HT1080 (cell line): ENCODE measurements around the gene TMSB10. TPM values are rescaled to one million over a fixed set of nuclear protein-coding genes. Genes with fewer than 3 reads are reported as not detected.

ENCODE experiments used
- DNase-seq: peaks from one replicate; pipeline ENCODE4 v3.0.0-alpha.2; 2015; ENCODE audit warnings: low read depth
- total RNA-seq: library from RNA; depleted of rRNA; stranded (reverse); fragments of >200 nt; shearing (Covaris generic); gene quantifications from 2 replicates; pipeline ENCODE4 v1.2.3, GENCODE V29; 2014

TMSB10 gene
- total RNA-seq, 1 experiment from 2014 or later: 2,966 TPM

GRCh38 chr2:84879584-84880394, 25.7 kb upstream of the TMSB10 start:
- DNase-seq: no peak

- DNase-seq: no peak
These were observed 25.1 kb upstream of the TMSB10 start for GRCh38 chr2:84880395-84880644.

- peak; percentile 25 for DNase-seq
These were observed 24.6 kb upstream of the TMSB10 start, which contains the start of gene TRABD2A for GRCh38 chr2:84880645-84881521. Gene TRABD2A, minus strand, starts transcription at chr2:84881084. Its CDS starts 45 bp downstream, at chr2:84881039.

- DNase-seq: peak; percentile 87
These were observed 23.7 kb upstream of the TMSB10 start for GRCh38 chr2:84881581-84882413.

- no peak for DNase-seq
These were observed 23.1 kb upstream of the TMSB10 start for GRCh38 chr2:84882414-84882738.

GRCh38 chr2:84882775-84883550, 22.5 kb upstream of the TMSB10 start:
- DNase-seq: no peak

- no peak for DNase-seq
These were observed 21.0 kb upstream of the TMSB10 start for GRCh38 chr2:84884449-84884848.

- no peak for DNase-seq
These were observed 20.3 kb upstream of the TMSB10 start for GRCh38 chr2:84885111-84885510.

GRCh38 chr2:84886791-84887190, 18.7 kb upstream of the TMSB10 start:
- DNase-seq: no peak

GRCh38 chr2:84888401-84889276, 16.8 kb upstream of the TMSB10 start:
- peak; percentile 55 for DNase-seq

- DNase-seq: no peak
These were observed 16.1 kb upstream of the TMSB10 start for GRCh38 chr2:84889332-84889731.

- no peak for DNase-seq
These were observed 14.0 kb upstream of the TMSB10 start for GRCh38 chr2:84891355-84892010.

GRCh38 chr2:84894131-84894586, 11.3 kb upstream of the TMSB10 start:
- DNase-seq: no peak

- DNase-seq: peak; percentile 70
These were observed 10.5 kb upstream of the TMSB10 start for GRCh38 chr2:84894758-84895520.

GRCh38 chr2:84896567-84896966, 8.9 kb upstream of the TMSB10 start:
- DNase-seq: no peak

- DNase-seq: peak; percentile 51
These were observed 7.7 kb upstream of the TMSB10 start for GRCh38 chr2:84897773-84898172.

- DNase-seq: no peak
These were observed 5.9 kb upstream of the TMSB10 start for GRCh38 chr2:84899304-84900204.

GRCh38 chr2:84900971-84901370, 4.5 kb upstream of the TMSB10 start:
- no peak for DNase-seq
